Ascending aorta (tissue), 2 donors: ENCODE results near the gene PARL. TPM values are rescaled to one million over a fixed set of nuclear protein-coding genes. Genes with fewer than 3 reads are reported as not detected.
A peak's percentile ranks its signal among the peaks of the same experiment; 100 is the strongest.

ENCODE experiments used
- DNase-seq, 2 donors: peaks; one replicate each; pipeline ENCODE4 v3.0.0-alpha.2; 2019; ENCODE audit warnings: low spot score in 2 of 2
- H3K27ac ChIP-seq, 2 donors: fragments of 200-600 bp; sonication (generic); one replicate each; pipeline ENCODE4 v1.5.1; 2016 to 2017; ENCODE audit warnings: mild to moderate bottlenecking in 1 of 2
- H3K27me3 ChIP-seq: fragments of 200-600 bp; sonication (generic); one replicate; pipeline ENCODE4 v1.5.1; 2017
- H3K36me3 ChIP-seq, 2 donors: fragments of 200-600 bp; sonication (generic); one replicate each; pipeline ENCODE4 v1.5.1; 2016
- H3K4me1 ChIP-seq, 2 donors: fragments of 200-600 bp; sonication (generic); one replicate each; pipeline ENCODE4 v1.5.1; 2016 to 2017; ENCODE audit warnings: mild to moderate bottlenecking in 1 of 2
- H3K4me3 ChIP-seq, 2 donors: fragments of 200-600 bp; sonication (generic); one replicate each; pipeline ENCODE4 v1.5.1; 2016 to 2017; ENCODE audit warnings: mild to moderate bottlenecking in 1 of 2
- H3K9me3 ChIP-seq, 2 donors: fragments of 200-600 bp; sonication (generic); one replicate each; pipeline ENCODE4 v1.5.1; 2016
- intact Hi-C: fragments of 100-400 bp; cut with DNase I; formaldehyde crosslinking; loops from one replicate; pipeline ENCODE4 v1.15.1; 2023
- total RNA-seq: library from RNA; depleted of rRNA; stranded (reverse); fragments of >200 nt; gene quantifications from one replicate; pipeline ENCODE4 v1.1.0, GENCODE V29; 2016
- TF ChIP-seq, protein P1 (sequence below), 3 experiments: fragments of 200-600 bp in 2 of 3; fragments of 450-650 bp in 1 of 3; sonication (generic) in 2 of 3; IDR thresholded peaks; one replicate each; pipeline ENCODE4 v1.5.1; 2016 to 2019; ENCODE audit warnings: antibody characterized with exemption in 3 of 3, mild to moderate bottlenecking in 1 of 3, moderate library complexity in 1 of 3

The PARL gene
- total RNA-seq, 1 donor from 2014 or later = 14.3 TPM

DNA sequence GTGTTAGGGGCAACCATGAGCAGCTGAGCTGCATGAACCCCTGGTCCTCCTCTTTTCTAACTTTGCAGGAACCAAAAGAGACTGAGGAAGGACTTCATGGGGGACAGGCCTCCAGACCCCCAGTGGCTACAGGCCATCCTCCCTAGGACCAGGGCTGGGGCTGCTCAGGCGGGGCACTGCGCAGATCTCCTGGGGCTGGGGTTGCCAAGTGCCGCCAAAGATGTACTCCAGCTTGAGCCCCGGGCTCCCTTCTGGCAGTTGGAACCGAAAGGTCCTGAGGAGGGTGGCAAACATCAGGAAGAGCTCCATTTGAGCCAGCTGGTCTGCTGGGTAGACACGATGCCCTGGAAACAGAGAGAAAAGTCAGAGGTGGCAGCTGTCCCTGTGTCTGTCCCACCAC lies 11.1 kb upstream of the PARL start:
- no peaks in the 10 kb centered on the region for H3K36me3 ChIP-seq

DNA sequence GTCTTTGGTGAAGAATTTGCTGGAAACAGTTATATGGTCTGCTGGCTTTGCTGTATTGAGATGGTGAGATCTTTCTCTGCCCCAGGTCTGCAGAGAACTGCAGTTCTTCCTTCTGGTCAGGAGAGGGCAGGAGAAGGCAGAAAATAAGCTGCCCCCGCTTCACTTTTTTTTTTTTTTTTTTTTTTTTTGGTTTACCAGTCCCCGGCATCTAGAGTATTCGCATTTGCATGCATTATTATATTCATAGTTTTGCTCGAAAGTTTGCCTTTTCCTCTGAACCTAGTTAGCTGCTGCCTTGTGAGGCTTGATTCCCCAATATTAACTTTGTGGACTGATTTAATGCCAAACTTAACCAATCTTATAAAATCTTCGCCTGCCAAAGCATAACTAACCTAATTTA lies 10.6 kb upstream of the PARL start:
- intact Hi-C loops = loop anchor here (5.0 kb wide), 1 partner anchor 352 kb away; the partner anchor contains the start of genes ALG3 and EEF1AKMT4
- no peaks in the 10 kb centered on the region for H3K4me1 ChIP-seq
- no peak overlapping the region for H3K27ac ChIP-seq
- H3K4me3 ChIP-seq = no peak overlapping the region
- no peak for DNase-seq
- no peaks in the 10 kb centered on the region for H3K36me3 ChIP-seq
- TF ChIP-seq, protein P1, sequence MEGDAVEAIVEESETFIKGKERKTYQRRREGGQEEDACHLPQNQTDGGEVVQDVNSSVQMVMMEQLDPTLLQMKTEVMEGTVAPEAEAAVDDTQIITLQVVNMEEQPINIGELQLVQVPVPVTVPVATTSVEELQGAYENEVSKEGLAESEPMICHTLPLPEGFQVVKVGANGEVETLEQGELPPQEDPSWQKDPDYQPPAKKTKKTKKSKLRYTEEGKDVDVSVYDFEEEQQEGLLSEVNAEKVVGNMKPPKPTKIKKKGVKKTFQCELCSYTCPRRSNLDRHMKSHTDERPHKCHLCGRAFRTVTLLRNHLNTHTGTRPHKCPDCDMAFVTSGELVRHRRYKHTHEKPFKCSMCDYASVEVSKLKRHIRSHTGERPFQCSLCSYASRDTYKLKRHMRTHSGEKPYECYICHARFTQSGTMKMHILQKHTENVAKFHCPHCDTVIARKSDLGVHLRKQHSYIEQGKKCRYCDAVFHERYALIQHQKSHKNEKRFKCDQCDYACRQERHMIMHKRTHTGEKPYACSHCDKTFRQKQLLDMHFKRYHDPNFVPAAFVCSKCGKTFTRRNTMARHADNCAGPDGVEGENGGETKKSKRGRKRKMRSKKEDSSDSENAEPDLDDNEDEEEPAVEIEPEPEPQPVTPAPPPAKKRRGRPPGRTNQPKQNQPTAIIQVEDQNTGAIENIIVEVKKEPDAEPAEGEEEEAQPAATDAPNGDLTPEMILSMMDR (IDR thresholded peaks at IDR 0.05) = peak; percentile 36 to 74 (median 73)
- no peaks in the 10 kb centered on the region for H3K9me3 ChIP-seq
- no peaks in the 10 kb centered on the region for H3K27me3 ChIP-seq

More for the DNA sequence above, 11.1 kb upstream of the PARL start:
- DNase-seq = no peak
- TF ChIP-seq, protein P1 (IDR thresholded peaks at IDR 0.05) = no peak
- intact Hi-C loops = loop anchor here (5.0 kb wide), 1 partner anchor 352 kb away; the partner anchor contains the start of genes ALG3 and EEF1AKMT4
- H3K4me3 ChIP-seq = no peak overlapping the region
- H3K4me1 ChIP-seq = no peaks in the 10 kb centered on the region
- no peak overlapping the region for H3K27ac ChIP-seq
- H3K9me3 ChIP-seq = no peaks in the 10 kb centered on the region
- H3K27me3 ChIP-seq = no peaks in the 10 kb centered on the region

DNA sequence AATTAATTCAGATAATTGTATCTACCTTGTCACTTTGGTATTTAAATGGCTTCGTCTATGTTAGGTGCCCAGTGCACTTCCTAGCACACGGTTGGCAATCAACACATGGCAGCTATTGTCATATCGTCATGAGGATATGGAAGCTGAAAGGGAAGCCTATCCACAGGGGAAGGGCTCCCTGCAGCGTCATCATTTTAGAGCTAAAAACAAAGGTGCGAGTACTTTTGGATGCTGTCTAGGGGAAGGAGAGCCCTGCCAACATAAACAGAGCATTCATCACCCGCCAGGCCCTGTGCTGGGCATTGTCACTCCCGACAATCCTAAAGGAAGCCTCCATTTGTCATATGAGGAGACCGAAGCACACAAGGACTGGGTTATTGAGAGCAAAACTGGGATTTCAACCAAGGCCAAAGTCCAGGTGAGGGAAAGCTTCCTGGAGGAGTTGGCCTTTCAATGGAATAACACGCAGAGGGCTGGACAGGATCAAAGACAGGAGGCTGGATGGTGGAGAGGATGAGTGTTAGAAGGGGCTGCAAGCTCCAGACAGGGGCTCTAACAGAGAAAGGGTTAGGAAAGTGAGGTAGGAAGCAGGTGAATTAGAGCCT lies 8.0 kb upstream of the PARL start:
- no peak overlapping the region for H3K4me3 ChIP-seq
- H3K27ac ChIP-seq = no peak overlapping the region
- no peaks in the 10 kb centered on the region for H3K27me3 ChIP-seq
- H3K4me1 ChIP-seq = no peaks in the 10 kb centered on the region
- no peaks in the 10 kb centered on the region for H3K36me3 ChIP-seq
- H3K9me3 ChIP-seq = no peaks in the 10 kb centered on the region
- TF ChIP-seq, protein P1 (IDR thresholded peaks at IDR 0.05) = no peak
- intact Hi-C loops = no loop called here
- DNase-seq = no peak

DNA sequence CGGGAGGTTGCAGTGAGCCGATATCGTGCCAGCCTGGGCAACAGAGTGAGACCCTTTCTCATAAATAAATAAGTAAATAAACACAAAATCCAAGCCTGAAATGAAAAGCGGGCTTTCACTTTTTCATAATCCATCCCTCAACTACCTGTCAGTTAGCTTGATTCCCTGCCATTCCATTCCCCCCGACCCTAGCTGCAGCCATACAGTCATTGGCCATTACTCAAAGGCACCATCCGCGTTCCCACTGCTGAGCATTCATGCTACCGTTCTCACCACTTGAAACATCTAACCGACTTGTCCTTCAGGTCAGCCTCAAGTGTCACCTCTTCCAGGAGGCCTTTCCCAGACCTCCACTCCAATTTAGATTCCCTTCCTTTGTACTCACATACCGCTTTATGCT lies 1.1 kb upstream of the PARL start:
- Histone ChIP-seq H3K36me3 (no peaks in the 10 kb centered on the region), H3K9me3 (no peaks in the 10 kb centered on the region), H3K27ac (no peak overlapping the region), H3K4me1 (peaks cover 0 to 21% of the 10 kb centered on the region in 2 donors), H3K4me3 (peak overlapping the region in 1 of 2 donors; percentile 89), H3K27me3 (no peaks in the 10 kb centered on the region)
- DNase-seq = no peak
- intact Hi-C loops = loop anchor here (2.0 to 10.0 kb wide), 3 partner anchors 249 to 412 kb away; partner anchors contain the start of genes AP2M1 and PSMD2
- TF ChIP-seq, protein P1 (IDR thresholded peaks at IDR 0.05) = no peak

DNA sequence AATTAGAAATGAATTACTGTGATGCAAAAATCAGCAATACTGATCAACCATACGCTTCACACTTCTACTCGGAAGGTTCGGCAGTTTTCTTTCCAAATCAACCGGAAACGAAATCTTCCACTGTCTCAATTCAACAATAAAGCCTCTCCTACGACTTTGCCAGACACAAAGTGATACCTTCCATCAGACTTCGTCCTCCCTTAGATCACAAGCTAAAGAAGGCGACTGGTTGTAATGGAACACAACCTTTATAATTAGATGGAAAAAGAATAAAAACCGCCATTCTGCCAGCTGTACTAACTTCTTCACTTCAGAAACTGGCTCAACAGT lies 618 bp downstream of the PARL start:
- no peaks in the 10 kb centered on the region for H3K27me3 ChIP-seq
- intact Hi-C loops = loop anchor here (2.0 to 10.0 kb wide), 3 partner anchors 133 to 291 kb away; partner anchors contain the start of genes ABCC5 and AP2M1
- H3K27ac ChIP-seq = peak overlapping the region; percentile 75 to 81
- peaks cover 0 to 21% of the 10 kb centered on the region in 2 donors for H3K4me1 ChIP-seq
- no peaks in the 10 kb centered on the region for H3K9me3 ChIP-seq
- TF ChIP-seq, protein P1 (IDR thresholded peaks at IDR 0.05) = no peak
- DNase-seq = no peak
- peak overlapping the region; percentile 89 to 90 for H3K4me3 ChIP-seq
- no peaks in the 10 kb centered on the region for H3K36me3 ChIP-seq
